ENCODE results near the gene ZNF474. TPM values are rescaled to one million over a fixed set of nuclear protein-coding genes. Genes with fewer than 3 reads are reported as not detected.
A peak's percentile ranks its signal among the peaks of the same experiment; 100 is the strongest.

ZNF474 gene
- total RNA-seq, 4 donors from 2014 or later, result 0.52 to 1.3 (median 1.0) TPM

- H3K9me3 ChIP-seq, result no peaks in the 10 kb centered on the region
- no peaks in the 10 kb centered on the region for H3K36me3 ChIP-seq
- H3K27ac ChIP-seq, result peak overlapping the region in 3 of 4 donors; percentile 69 to 77 (median 72)
- H3K4me1 ChIP-seq, result peaks cover 13 to 40% (median 23%) of the 10 kb centered on the region in 3 donors
- 90 to 93% methylated on average over 5 to 6 of the region's 6 CpGs for WGBS, 2 donors (ENCODE audit: low coverage in 1 of 2)
- H3K27me3 ChIP-seq, result no peaks in the 10 kb centered on the region
- no peak for ATAC-seq
- TF ChIP-seq EP300 (IDR thresholded peaks at IDR 0.05), result no peak
- no peak for TF ChIP-seq POLR2A (IDR thresholded peaks at IDR 0.05)
- TF ChIP-seq POLR2AphosphoS5 (IDR thresholded peaks at IDR 0.05), result no peak
- TF ChIP-seq CTCF (IDR thresholded peaks at IDR 0.05), result no peak
- no peak overlapping the region for H3K4me3 ChIP-seq
Measured at GRCh38 chr5:122180146-122180712, 50.9 kb downstream of the ZNF474 start.

GRCh38 chr5:122180863-122181548 is 51.7 kb downstream of the ZNF474 start:
- no peaks in the 10 kb centered on the region for H3K36me3 ChIP-seq
- no peaks in the 10 kb centered on the region for H3K9me3 ChIP-seq
- peaks cover 13 to 40% (median 23%) of the 10 kb centered on the region in 3 donors for H3K4me1 ChIP-seq
- peak overlapping the region; percentile 34 to 77 (median 70) for H3K27ac ChIP-seq
- no peaks in the 10 kb centered on the region for H3K27me3 ChIP-seq
- 7 to 19% methylated on average over 2 of the region's 2 CpGs for WGBS, 2 donors (ENCODE audit: low coverage in 1 of 2)
- TF ChIP-seq POLR2A (IDR thresholded peaks at IDR 0.05) (no peak), CTCF (IDR thresholded peaks at IDR 0.05) (no peak), POLR2AphosphoS5 (IDR thresholded peaks at IDR 0.05) (peak; percentile 43), EP300 (IDR thresholded peaks at IDR 0.05) (no peak)
- no peak overlapping the region for H3K4me3 ChIP-seq
- ATAC-seq, result peak; percentile 66

- no peak overlapping the region for H3K4me3 ChIP-seq
- 9 to 20% methylated on average over 2 of the region's 2 CpGs for WGBS, 2 donors (ENCODE audit: low coverage in 1 of 2)
- H3K27ac ChIP-seq, result peak overlapping the region in 3 of 4 donors; percentile 69 to 77 (median 72)
Measured at GRCh38 chr5:122181863-122182262, 52.5 kb downstream of the ZNF474 start.

GRCh38 chr5:122182491-122182921 is 53.2 kb downstream of the ZNF474 start:
- Histone ChIP-seq H3K4me1 (peaks cover 13 to 40% (median 23%) of the 10 kb centered on the region in 3 donors), H3K4me3 (no peak overlapping the region), H3K36me3 (no peaks in the 10 kb centered on the region), H3K9me3 (no peaks in the 10 kb centered on the region), H3K27me3 (no peaks in the 10 kb centered on the region), H3K27ac (peak overlapping the region; percentile 43 to 72 (median 64))
- peak; percentile 76 for ATAC-seq
- WGBS, 2 donors (ENCODE audit: low coverage in 1 of 2), result 29 to 35% methylated on average over 5 to 7 of the region's 7 CpGs
- TF ChIP-seq CTCF (IDR thresholded peaks at IDR 0.05) (no peak), POLR2AphosphoS5 (IDR thresholded peaks at IDR 0.05) (no peak), EP300 (IDR thresholded peaks at IDR 0.05) (no peak), POLR2A (IDR thresholded peaks at IDR 0.05) (no peak)

More at GRCh38 chr5:122181863-122182262, 52.5 kb downstream of the ZNF474 start:
- no peaks in the 10 kb centered on the region for H3K9me3 ChIP-seq
- H3K4me1 ChIP-seq, result peaks cover 13 to 40% (median 23%) of the 10 kb centered on the region in 3 donors
- no peak for TF ChIP-seq POLR2AphosphoS5 (IDR thresholded peaks at IDR 0.05)
- TF ChIP-seq EP300 (IDR thresholded peaks at IDR 0.05), result no peak
- no peak for TF ChIP-seq POLR2A (IDR thresholded peaks at IDR 0.05)
- no peak for TF ChIP-seq CTCF (IDR thresholded peaks at IDR 0.05)
- ATAC-seq, result no peak
- no peaks in the 10 kb centered on the region for H3K27me3 ChIP-seq
- no peaks in the 10 kb centered on the region for H3K36me3 ChIP-seq
